Mesenchymal stem cell (in vitro differentiated cells and primary cell): ENCODE measurements around the gene NPHS1. TPM values are rescaled to one million over a fixed set of nuclear protein-coding genes. Genes with fewer than 3 reads are reported as not detected.

Experiments used
- DNase-seq: peaks from one replicate; pipeline ENCODE4 v3.0.0-alpha.2; 2013
- H2AFZ ChIP-seq: one replicate; pipeline ENCODE4 v1.6.1; 2013; ENCODE audit warnings: low read depth, mild to moderate bottlenecking, control low read depth, inconsistent platforms, low read length, moderate library complexity
- H2AK5ac ChIP-seq: 2 replicates; pipeline ENCODE4 v1.6.1; 2013; ENCODE audit warnings: low read length, moderate library complexity, mild to moderate bottlenecking, inconsistent platforms; ENCODE audit not compliant: severe bottlenecking
- H2BK120ac ChIP-seq: one replicate; pipeline ENCODE4 v1.6.1; 2013; ENCODE audit warnings: low read depth, mild to moderate bottlenecking, inconsistent platforms, low read length, moderate library complexity
- H2BK12ac ChIP-seq, 2 experiments: one replicate each; pipeline ENCODE4 v1.6.1; 2013; ENCODE audit warnings: inconsistent platforms in 2 of 2, low read length in 2 of 2, mild to moderate bottlenecking in 2 of 2, moderate library complexity in 2 of 2, control low read depth in 1 of 2
- H2BK15ac ChIP-seq: one replicate; pipeline ENCODE4 v1.6.1; 2013; ENCODE audit warnings: mild to moderate bottlenecking, low read depth, inconsistent platforms; ENCODE audit not compliant: poor library complexity, severe bottlenecking
- H2BK5ac ChIP-seq: 2 replicates; pipeline ENCODE4 v1.6.1; 2013; ENCODE audit warnings: low read depth, mild to moderate bottlenecking, low read length, control low read depth, inconsistent platforms; ENCODE audit not compliant: poor library complexity, severe bottlenecking
- H3K14ac ChIP-seq, 2 experiments: one replicate each; pipeline ENCODE4 v1.6.1; 2013; ENCODE audit warnings: inconsistent platforms in 2 of 2, low read length in 2 of 2, control low read depth in 1 of 2, mild to moderate bottlenecking in 1 of 2, moderate library complexity in 1 of 2
- H3K18ac ChIP-seq, 2 experiments: one replicate each; pipeline ENCODE4 v1.6.1; 2013; ENCODE audit warnings: inconsistent platforms in 2 of 2, low read length in 2 of 2, control low read depth in 1 of 2, low read depth in 1 of 2, mild to moderate bottlenecking in 1 of 2
- H3K23ac ChIP-seq, 2 experiments: one replicate each; pipeline ENCODE4 v1.6.1; 2013; ENCODE audit warnings: inconsistent platforms in 2 of 2, low read length in 2 of 2, mild to moderate bottlenecking in 2 of 2, moderate library complexity in 2 of 2, control low read depth in 1 of 2
- H3K27ac ChIP-seq: 2 replicates; pipeline ENCODE4 v1.5.1; 2013; ENCODE audit warnings: mild to moderate bottlenecking, moderate library complexity, low read length, control low read depth, inconsistent platforms; ENCODE audit not compliant: poor library complexity, severe bottlenecking
- H3K27me3 ChIP-seq, 2 experiments: 2 replicates each; pipeline versions ENCODE4 v1.6.1 to v1.7.0; 2013; ENCODE audit warnings: low read length in 2 of 2, mild to moderate bottlenecking in 2 of 2, moderate library complexity in 2 of 2, control low read depth in 1 of 2, inconsistent platforms in 1 of 2; ENCODE audit not compliant: control insufficient read depth in 1 of 2, insufficient read depth in 1 of 2
- H3K36me3 ChIP-seq, 2 experiments: 2 replicates each; pipeline versions ENCODE4 v1.6.1 to v1.7.0; 2013; ENCODE audit warnings: low read length in 2 of 2, control low read depth in 1 of 2, inconsistent platforms in 1 of 2, low read depth in 1 of 2, mild to moderate bottlenecking in 1 of 2; ENCODE audit not compliant: insufficient read depth in 2 of 2, control insufficient read depth in 1 of 2
- H3K4ac ChIP-seq, 2 experiments: one replicate each; pipeline ENCODE4 v1.6.1; 2013; ENCODE audit warnings: inconsistent platforms in 2 of 2, low read length in 2 of 2, mild to moderate bottlenecking in 2 of 2, moderate library complexity in 2 of 2, control low read depth in 1 of 2, low read depth in 1 of 2
- H3K4me1 ChIP-seq: 2 replicates; pipeline ENCODE4 v1.6.1; 2013; ENCODE audit warnings: low read depth, low read length, control low read depth; ENCODE audit not compliant: control insufficient read depth, insufficient read depth
- H3K4me2 ChIP-seq: 2 replicates; pipeline ENCODE4 v1.6.1; 2013; ENCODE audit warnings: low read length, mild to moderate bottlenecking, inconsistent platforms; ENCODE audit not compliant: poor library complexity, severe bottlenecking
- H3K4me3 ChIP-seq, 2 experiments: 2 replicates each; pipeline versions ENCODE4 v1.5.1 to v1.7.0; 2013; ENCODE audit warnings: low read length in 2 of 2, mild to moderate bottlenecking in 2 of 2, control low read depth in 1 of 2, low read depth in 1 of 2; ENCODE audit not compliant: insufficient read depth in 1 of 2
- H3K79me1 ChIP-seq: replicated peaks from 2 replicates; pipeline ENCODE4 v1.6.1; 2013; ENCODE audit warnings: mild to moderate bottlenecking, control low read depth, low read length, inconsistent platforms; ENCODE audit not compliant: poor library complexity, severe bottlenecking
- H3K9ac ChIP-seq: 2 replicates; pipeline ENCODE4 v1.7.0; 2013; ENCODE audit warnings: mild to moderate bottlenecking, low read length, moderate library complexity
- H3K9me3 ChIP-seq: 2 replicates; pipeline ENCODE4 v1.7.0; 2013; ENCODE audit warnings: mild to moderate bottlenecking, low read length; ENCODE audit not compliant: control insufficient read depth
- H4K8ac ChIP-seq: one replicate; pipeline ENCODE4 v1.6.1; 2013; ENCODE audit warnings: inconsistent platforms, mild to moderate bottlenecking, low read length, moderate library complexity
- H4K91ac ChIP-seq: one replicate; pipeline ENCODE4 v1.6.1; 2013; ENCODE audit warnings: mild to moderate bottlenecking, low read length, inconsistent platforms
- WGBS: methylation state at CpG from one replicate; pipeline ENCODE4 v1.1.7; 2013; ENCODE audit warnings: mixed read lengths; 5-methylcytosine and 5-hydroxymethylcytosine counted together
- polyA plus RNA-seq, 2 experiments: library from polyadenylated mRNA; stranded (reverse); fragments of 200-250 nt; gene quantifications; one replicate each; pipeline ENCODE4 v1.2.3, GENCODE V29; 2013

Gene NPHS1
- not detected for polyA plus RNA-seq (2013, experiment 1 of 2)
- not detected for polyA plus RNA-seq (2013, experiment 2 of 2)

GRCh38 chr19:35852029-35852780 is at the start of gene NPHS1:
Gene NPHS1 (minus strand): TSS chr19:35852504. CDS start chr19:35851837, 667 bp downstream.
- Histone ChIP-seq H3K4me1 (peaks cover 15% of the 10 kb centered on the region), H3K4ac (no peak within 1 kb of the TSS), H3K27ac (no peak within 1 kb of the TSS), H3K9me3 (no peaks in the 10 kb centered on the region), H4K8ac (no peak within 1 kb of the TSS), H4K91ac (no peak within 1 kb of the TSS), H2BK120ac (no peak within 1 kb of the TSS), H2AK5ac (no peak within 1 kb of the TSS), H3K9ac (no peak within 1 kb of the TSS), H2BK12ac (no peak within 1 kb of the TSS), H3K14ac (no peak within 1 kb of the TSS), H3K4me3 (no peak within 1 kb of the TSS), H3K27me3 (peaks cover 83 to 91% of the 10 kb centered on the region in 2 experiments), H2BK15ac (no peak within 1 kb of the TSS), H3K23ac (no peak within 1 kb of the TSS), H3K4me2 (no peak within 1 kb of the TSS), H2AFZ (no peak within 1 kb of the TSS), H2BK5ac (no peak within 1 kb of the TSS), H3K79me1 (no peaks in the 10 kb centered on the region), H3K18ac (no peak within 1 kb of the TSS), H3K36me3 (no peaks in the 10 kb centered on the region)
- WGBS, result 76% methylated on average over 9 of the region's 9 CpGs
- DNase-seq, result no peak

DNA sequence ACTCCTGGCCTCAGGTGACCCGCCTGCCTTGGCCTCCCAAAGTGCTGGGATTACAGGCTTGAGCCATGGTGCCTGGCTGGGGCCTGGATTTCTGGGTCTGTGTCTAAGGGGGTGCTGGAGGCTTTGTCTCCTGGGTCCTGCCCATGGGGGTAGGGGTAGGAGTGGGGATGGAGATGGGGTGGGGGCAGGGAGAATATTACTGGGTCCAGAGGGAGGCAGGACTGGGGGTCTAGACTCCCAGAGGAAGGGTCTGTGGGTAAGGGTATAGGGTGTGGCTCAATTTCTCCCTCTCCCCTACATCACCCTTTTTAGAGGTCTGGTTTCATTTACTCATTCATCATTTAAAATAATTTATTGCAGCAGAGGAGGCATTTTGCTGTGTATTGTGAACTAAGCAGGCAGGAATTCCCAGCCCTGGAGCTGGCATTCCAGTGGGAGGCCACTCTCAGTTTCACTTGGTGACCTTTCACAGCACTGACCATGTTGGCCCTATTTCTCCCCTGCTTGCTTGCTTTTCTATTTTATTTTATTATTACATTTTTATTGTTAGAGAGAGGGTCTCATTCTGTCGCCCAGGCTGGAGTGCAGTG is 48.8 kb upstream of the NPHS1 start:
- Histone ChIP-seq H2BK12ac (no peak overlapping the region), H3K9ac (peak overlapping the region; percentile 92), H3K4me2 (no peak overlapping the region), H3K23ac (no peak overlapping the region), H3K36me3 (peaks cover 13 to 16% of the 10 kb centered on the region in 2 experiments), H3K79me1 (peaks cover 26% of the 10 kb centered on the region), H3K4me3 (peak overlapping the region in 1 of 2 experiments; percentile 93), H4K91ac (peak overlapping the region; percentile 69), H3K4me1 (peaks cover 31% of the 10 kb centered on the region), H3K27me3 (no peaks in the 10 kb centered on the region), H2BK120ac (no peak overlapping the region), H3K27ac (peak overlapping the region; percentile 48), H2BK5ac (no peak overlapping the region), H3K18ac (no peak overlapping the region), H3K14ac (no peak overlapping the region), H2AK5ac (no peak overlapping the region), H3K9me3 (no peaks in the 10 kb centered on the region), H2AFZ (no peak overlapping the region), H3K4ac (no peak overlapping the region), H2BK15ac (no peak overlapping the region), H4K8ac (peak overlapping the region; percentile 93)
- WGBS, result 72% methylated on average over 2 of the region's 2 CpGs
- peak; percentile 68 for DNase-seq

DNA sequence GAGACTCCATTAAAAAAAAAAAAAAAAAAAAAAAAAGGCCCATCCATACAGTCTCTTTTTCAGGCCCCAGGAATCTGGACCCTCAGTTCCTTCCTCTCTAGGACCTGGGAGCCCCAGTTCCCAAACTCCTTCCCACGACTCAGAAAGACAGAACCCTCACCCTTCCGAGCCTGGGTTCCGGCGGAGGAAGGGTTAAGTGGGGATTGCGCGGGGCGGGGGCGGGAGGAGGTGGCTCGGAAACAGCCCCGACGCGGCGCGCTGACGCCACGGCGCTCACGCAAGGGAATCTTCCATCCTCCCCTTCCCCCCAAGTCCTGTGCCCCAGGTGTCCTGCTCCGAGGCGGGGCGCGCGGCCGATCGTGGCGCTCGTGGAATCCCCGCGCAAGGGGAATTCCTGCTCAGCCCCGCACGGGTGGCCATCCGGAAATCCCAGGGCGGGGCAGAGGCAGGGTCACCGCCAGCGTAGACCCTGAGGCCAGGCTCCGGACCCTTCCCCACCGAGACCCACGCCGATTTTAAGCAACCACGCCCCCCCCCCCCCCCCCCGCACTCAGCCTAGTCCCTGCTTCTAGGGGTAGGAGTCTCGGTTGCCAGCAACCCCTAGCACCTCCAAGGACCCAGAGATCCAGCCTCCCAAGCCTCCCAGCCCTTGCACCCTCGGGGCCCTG is 47.4 kb upstream of the NPHS1 start:
- Histone ChIP-seq H3K9me3 (no peaks in the 10 kb centered on the region), H3K18ac (peak overlapping the region; percentile 37 to 81), H2BK15ac (peak overlapping the region; percentile 61), H3K4ac (peak overlapping the region in 1 of 2 experiments; percentile 91), H3K4me2 (peak overlapping the region; percentile 99), H2BK5ac (peak overlapping the region; percentile 46), H3K23ac (no peak overlapping the region), H2AFZ (peak overlapping the region; percentile 72), H3K4me1 (peaks cover 31% of the 10 kb centered on the region), H3K9ac (peak overlapping the region; percentile 92), H3K36me3 (peaks cover 24 to 25% of the 10 kb centered on the region in 2 experiments), H3K27ac (peak overlapping the region; percentile 59), H3K79me1 (peaks cover 30% of the 10 kb centered on the region), H3K27me3 (no peaks in the 10 kb centered on the region), H4K91ac (no peak overlapping the region), H2BK120ac (no peak overlapping the region), H2BK12ac (peak overlapping the region in 1 of 2 experiments; percentile 54), H3K4me3 (peak overlapping the region; percentile 61 to 93), H4K8ac (no peak overlapping the region), H2AK5ac (no peak overlapping the region), H3K14ac (peak overlapping the region in 1 of 2 experiments; percentile 79)
- WGBS, result under 1% methylated on average over 29 of the region's 43 CpGs
- peak; percentile 89 for DNase-seq

DNA sequence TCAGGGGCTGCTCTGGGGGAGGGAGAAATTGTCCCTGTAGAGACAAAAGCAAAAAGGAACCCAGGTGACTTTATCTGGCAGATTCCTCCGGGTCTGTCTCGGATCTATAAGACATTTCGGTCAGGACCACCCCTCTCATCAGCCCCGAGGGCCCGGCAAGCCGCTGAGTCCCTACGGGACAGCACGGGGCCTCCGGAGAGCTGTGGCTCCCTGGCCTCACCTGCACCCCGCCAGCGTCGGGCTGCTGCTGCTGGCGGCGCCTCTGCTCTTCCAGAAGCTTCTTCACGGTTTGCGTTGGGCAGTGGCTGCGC is 46.1 kb upstream of the NPHS1 start:
- WGBS, result 38% methylated on average over 17 of the region's 17 CpGs

More for the DNA sequence above, 46.1 kb upstream of the NPHS1 start:
- H4K8ac ChIP-seq, result peak overlapping the region; percentile 84
- H3K4ac ChIP-seq, result peak overlapping the region; percentile 81 to 91
- H2BK5ac ChIP-seq, result no peak overlapping the region
- H3K79me1 ChIP-seq, result peaks cover 33% of the 10 kb centered on the region
- H4K91ac ChIP-seq, result peak overlapping the region; percentile 30
- H3K27ac ChIP-seq, result no peak overlapping the region
- H3K36me3 ChIP-seq, result peaks cover 31 to 35% of the 10 kb centered on the region in 2 experiments
- peak overlapping the region; percentile 61 to 93 for H3K4me3 ChIP-seq
- H2BK120ac ChIP-seq, result no peak overlapping the region
- no peak overlapping the region for H3K23ac ChIP-seq
- no peak overlapping the region for H2AK5ac ChIP-seq
- H3K9ac ChIP-seq, result peak overlapping the region; percentile 92
- no peak for DNase-seq
- H3K18ac ChIP-seq, result peak overlapping the region; percentile 67 to 76
- H3K9me3 ChIP-seq, result no peaks in the 10 kb centered on the region
- peak overlapping the region; percentile 84 for H2BK15ac ChIP-seq
- no peak overlapping the region for H3K14ac ChIP-seq
- no peak overlapping the region for H2BK12ac ChIP-seq
- H3K4me2 ChIP-seq, result peak overlapping the region; percentile 99
- no peaks in the 10 kb centered on the region for H3K27me3 ChIP-seq
- peak overlapping the region; percentile 87 for H2AFZ ChIP-seq
- peaks cover 25% of the 10 kb centered on the region for H3K4me1 ChIP-seq
